Hematopoietic multipotent progenitor cell treated with erythropoietin and hydrocortisone succinate and interleukin-3 and kit ligand, for 8 days (in vitro differentiated cells): ENCODE data around the gene OR6N2.

Source experiments
- DNase-seq: peaks from one replicate; pipeline ENCODE4 v3.0.0-alpha.2; 2015

OR6N2 gene

DNA sequence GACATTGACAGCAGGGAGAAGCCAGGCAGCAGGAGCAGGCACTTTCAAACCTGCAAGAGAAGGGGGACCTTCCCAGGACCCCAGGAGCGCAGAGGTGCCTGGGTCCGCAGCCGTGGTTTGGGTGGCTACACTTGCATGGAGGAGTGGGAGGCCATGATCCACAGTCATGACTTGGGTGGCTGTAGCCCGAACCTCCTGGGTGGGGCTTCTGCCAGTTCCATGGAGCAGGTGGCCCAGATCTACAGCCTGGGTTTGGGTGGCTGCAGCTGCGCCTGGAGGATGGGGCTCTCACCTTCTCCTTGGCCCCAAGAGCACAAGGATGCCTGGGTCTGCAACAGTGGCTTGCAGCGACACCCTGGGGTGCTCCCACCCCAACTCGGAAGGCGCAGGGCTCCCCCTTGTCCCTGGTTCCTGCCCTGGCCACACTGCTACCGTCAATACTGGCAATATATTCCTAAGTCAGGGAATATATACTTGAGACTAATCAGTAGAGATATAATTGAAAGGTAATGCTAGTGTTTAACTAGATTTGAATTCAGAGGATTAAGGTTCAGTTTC is 28.8 kb downstream of the OR6N2 start:
- no peak for DNase-seq

DNA sequence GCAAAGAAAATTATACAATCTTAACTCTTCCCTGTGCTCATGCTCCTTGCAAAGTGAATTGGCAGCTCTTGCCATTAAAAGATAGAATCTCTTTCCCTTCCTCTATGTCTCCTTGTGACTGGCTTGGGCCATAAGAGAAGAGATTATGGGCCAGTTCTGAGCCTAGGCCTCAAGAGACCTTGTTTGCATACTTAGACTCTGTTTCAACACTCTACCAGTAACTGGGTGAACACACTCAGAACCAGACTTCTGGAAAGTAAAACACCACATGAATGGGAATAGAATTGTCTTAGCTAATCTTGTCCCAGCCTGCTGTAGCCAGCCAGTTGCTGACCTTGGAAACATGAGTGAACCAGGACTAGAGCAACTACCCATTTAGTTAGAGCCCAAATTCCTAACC is 45.2 kb downstream of the OR6N2 start:
- DNase-seq = no peak

DNA sequence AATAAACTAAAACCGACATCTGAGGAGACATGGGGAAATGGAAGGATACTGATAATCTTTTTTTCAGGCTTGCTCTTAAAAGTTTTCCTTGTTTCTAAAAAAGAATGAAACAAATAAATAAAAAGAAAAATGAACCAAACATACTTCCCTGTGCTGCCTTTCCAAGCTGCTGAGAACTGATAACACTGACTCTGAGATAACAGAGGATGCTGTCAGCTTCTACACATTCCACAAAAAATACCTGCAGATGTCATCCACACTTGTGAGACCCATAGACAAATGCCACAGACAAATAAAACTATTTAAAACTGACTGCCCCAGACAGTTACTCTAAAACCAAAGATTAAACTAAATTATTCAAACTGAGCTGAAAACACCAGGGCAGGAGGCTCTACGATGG is 48.5 kb downstream of the OR6N2 start:
- DNase-seq = peak; percentile 60

DNA sequence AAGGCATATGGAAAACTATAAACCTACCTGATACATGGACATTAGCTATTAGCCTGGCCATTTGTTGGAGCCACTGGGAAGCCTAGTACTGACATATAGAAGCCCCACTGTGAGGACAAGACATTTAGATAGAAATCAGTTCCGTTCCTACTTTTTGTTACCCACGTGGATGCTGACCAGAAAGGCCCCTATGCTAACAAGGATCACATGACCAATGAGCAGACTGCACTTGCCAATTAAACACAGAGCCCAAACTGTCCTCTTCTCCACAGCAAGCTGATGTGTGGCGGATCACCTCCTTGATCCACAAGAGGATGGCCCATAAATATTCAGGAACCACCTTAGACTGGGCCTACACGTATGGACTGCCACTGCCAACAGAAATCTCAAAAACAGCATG is 49.3 kb downstream of the OR6N2 start:
- DNase-seq = no peak

DNA sequence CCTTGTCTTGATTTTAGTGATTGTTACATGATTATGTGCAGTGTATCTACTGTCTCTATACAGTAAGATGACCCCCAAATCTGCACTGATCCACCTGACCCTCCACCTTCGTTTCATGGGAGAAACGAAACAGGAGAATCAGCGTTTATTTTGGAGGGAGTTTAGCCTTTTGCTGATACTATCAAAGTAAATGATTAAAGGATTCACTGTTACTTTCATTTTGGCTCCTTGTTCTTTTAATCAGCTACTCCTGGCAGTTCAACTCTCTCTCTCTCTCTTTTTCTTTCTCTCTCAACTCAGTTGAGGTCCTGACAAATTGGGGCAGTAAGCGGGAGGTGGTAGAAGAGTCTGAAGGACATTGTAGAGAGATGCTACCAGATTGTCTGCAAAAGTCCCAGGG is 50.6 kb downstream of the OR6N2 start:
- DNase-seq = no peak

DNA sequence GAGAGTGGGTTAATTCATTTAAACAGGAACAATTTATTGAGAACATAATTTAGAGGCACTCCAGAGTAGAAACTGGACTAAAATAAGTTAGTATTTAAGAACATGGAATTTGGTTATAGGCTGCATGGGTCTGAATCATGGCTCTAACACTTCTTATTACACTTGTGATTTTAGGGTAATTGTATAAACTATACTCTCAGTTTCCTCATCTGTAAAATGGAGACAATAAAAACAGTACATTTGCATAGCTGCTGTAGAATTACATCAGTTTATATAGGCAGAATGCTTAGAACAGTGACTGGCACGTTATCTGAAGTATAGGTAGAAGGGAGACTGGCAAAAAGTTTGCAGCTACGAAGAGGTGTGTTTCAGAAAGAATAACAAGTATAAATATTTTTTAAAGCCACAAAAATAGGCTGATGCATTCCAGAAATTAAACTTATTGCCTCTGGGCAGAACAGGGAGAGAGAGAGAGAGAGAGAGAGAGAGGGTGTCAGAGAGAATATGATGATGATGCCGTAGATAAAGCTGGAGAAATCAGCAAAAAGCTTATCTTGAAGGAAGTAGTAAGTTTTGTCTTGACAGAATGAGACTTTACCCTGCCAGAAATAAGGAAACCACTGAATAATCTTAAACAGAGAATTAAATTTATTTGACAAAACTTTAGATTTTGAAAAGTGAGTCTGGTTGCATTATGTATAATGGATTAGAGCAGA is 52.3 kb downstream of the OR6N2 start:
- no peak for DNase-seq

DNA sequence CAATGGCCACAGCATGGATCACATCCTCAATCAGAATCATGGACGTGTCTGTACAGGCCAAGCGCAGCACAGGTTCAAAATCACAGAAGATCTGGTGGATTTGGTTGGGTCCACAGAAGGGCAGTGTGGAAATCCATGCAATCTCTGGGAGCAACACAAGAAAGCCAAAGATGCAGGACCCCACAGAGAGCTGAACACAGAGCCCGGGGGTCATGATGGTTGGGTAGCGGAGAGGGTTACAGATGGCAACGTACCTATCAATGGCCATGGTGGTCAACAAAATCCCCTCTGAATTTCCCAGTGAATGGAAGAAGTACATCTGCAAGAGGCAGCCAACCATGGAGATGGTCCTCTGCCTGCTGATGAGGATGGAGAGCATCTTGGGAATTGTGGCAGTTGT is 56.6 kb downstream of the OR6N2 start:
- no peak for DNase-seq
